Peyer's patch (tissue), 4 donors: ENCODE measurements around the gene PRDM4.

ENCODE experiments used
- CTCF ChIP-seq, 6 experiments: fragments of 450-650 bp in 4 of 6; fragments of 200-600 bp in 2 of 6; sonication (generic) in 1 of 6; IDR thresholded peaks; one replicate each; pipeline ENCODE4 v1.5.1; 2017 to 2019; ENCODE audit warnings: antibody characterized with exemption in 6 of 6, mild to moderate bottlenecking in 3 of 6, moderate library complexity in 1 of 6
- POLR2A ChIP-seq, 2 donors: fragments of 450-650 bp; IDR thresholded peaks; one replicate each; pipeline ENCODE4 v1.5.1; 2017; ENCODE audit warnings: antibody characterized with exemption in 2 of 2, mild to moderate bottlenecking in 2 of 2, moderate library complexity in 2 of 2

- no peak for TF ChIP-seq CTCF (IDR thresholded peaks at IDR 0.05)
- no peak for TF ChIP-seq POLR2A (IDR thresholded peaks at IDR 0.05)
Measured at GRCh38 chr12:107702106-107702505, 58.8 kb downstream of the PRDM4 start.
